Vagina (tissue), 2 donors: ENCODE results near the gene MOB3A. TPM values are rescaled to one million over a fixed set of nuclear protein-coding genes. Genes with fewer than 3 reads are reported as not detected.
A peak's percentile ranks its signal among the peaks of the same experiment; 100 is the strongest.

Source experiments
- DNase-seq, 2 donors: peaks; one replicate each; pipeline ENCODE4 v3.0.0-alpha.2; 2017; ENCODE audit errors: extremely low spot score in 2 of 2
- H3K27ac ChIP-seq: fragments of 200-600 bp; sonication (generic); one replicate; pipeline ENCODE4 v1.5.1; 2019
- H3K27me3 ChIP-seq: fragments of 200-600 bp; sonication (generic); one replicate; pipeline ENCODE4 v1.5.1; 2019
- H3K36me3 ChIP-seq, 2 donors: fragments of 200-600 bp; sonication (generic); one replicate each; pipeline ENCODE4 v1.5.1; 2017 to 2019
- H3K4me1 ChIP-seq: fragments of 200-600 bp; sonication (generic); one replicate; pipeline ENCODE4 v1.5.1; 2019
- H3K4me3 ChIP-seq, 2 donors: fragments of 200-600 bp; sonication (generic); 1 replicate in 1 of 2; 2 replicates in 1 of 2; pipeline ENCODE4 v1.5.1; 2016 to 2019
- H3K9me3 ChIP-seq: fragments of 200-600 bp; sonication (generic); one replicate; pipeline ENCODE4 v1.5.1; 2019
- CTCF ChIP-seq, 3 experiments: fragments of 450-650 bp in 2 of 3; fragments of 200-600 bp in 1 of 3; sonication (generic) in 1 of 3; IDR thresholded peaks; one replicate each; pipeline ENCODE4 v1.5.1; 2017 to 2019; ENCODE audit warnings: antibody characterized with exemption in 3 of 3, mild to moderate bottlenecking in 2 of 3, moderate library complexity in 2 of 3
- POLR2A ChIP-seq, 2 donors: fragments of 450-650 bp; IDR thresholded peaks; one replicate each; pipeline ENCODE4 v1.6.1; 2017; ENCODE audit warnings: antibody characterized with exemption in 2 of 2, mild to moderate bottlenecking in 2 of 2, moderate library complexity in 2 of 2
- POLR2AphosphoS5 ChIP-seq, 2 donors: sonication (generic); formaldehyde crosslinking; IDR thresholded peaks; one replicate each; pipeline ENCODE4 v1.9.0; 2017; ENCODE audit warnings: antibody characterized with exemption in 2 of 2, mild to moderate bottlenecking in 2 of 2, low read depth in 1 of 2; ENCODE audit not compliant: insufficient read depth in 1 of 2
- intact Hi-C: fragments of 100-400 bp; cut with DNase I; formaldehyde crosslinking; loops from one replicate; pipeline ENCODE4 v1.15.1; 2023
- total RNA-seq: library from RNA; depleted of rRNA; stranded (reverse); fragments of >200 nt; gene quantifications from one replicate; pipeline ENCODE4 v1.2.3, GENCODE V29; 2016

MOB3A gene
- total RNA-seq, 1 donor from 2014 or later = 50.6 TPM

GRCh38 chr19:2041683-2042484 lies 54.2 kb downstream of the MOB3A start:
- H3K4me3 ChIP-seq = peak overlapping the region; percentile 30 to 41
- H3K27ac ChIP-seq = peak overlapping the region; percentile 100
- TF ChIP-seq CTCF (IDR thresholded peaks at IDR 0.05) (no peak), POLR2AphosphoS5 (IDR thresholded peaks at IDR 0.05; ENCODE audit: insufficient read depth in 1 of 2, low read depth in 1 of 2) (peak in 1 of 2 donors; percentile 73)
- no peaks in the 10 kb centered on the region for H3K9me3 ChIP-seq
- no peaks in the 10 kb centered on the region for H3K27me3 ChIP-seq
- intact Hi-C loops = no loop called here
- H3K36me3 ChIP-seq = peaks cover 0 to 61% of the 10 kb centered on the region in 2 donors
- peaks cover 66% of the 10 kb centered on the region for H3K4me1 ChIP-seq
- peak; percentile 97 to 98 for DNase-seq

- intact Hi-C loops = no loop called here
- Histone ChIP-seq H3K9me3 (no peaks in the 10 kb centered on the region), H3K4me1 (peaks cover 61% of the 10 kb centered on the region), H3K27me3 (no peaks in the 10 kb centered on the region), H3K36me3 (peaks cover 0 to 56% of the 10 kb centered on the region in 2 donors), H3K27ac (peak overlapping the region; percentile 100), H3K4me3 (peak overlapping the region in 1 of 2 donors; percentile 39)
- DNase-seq = no peak
- TF ChIP-seq CTCF (IDR thresholded peaks at IDR 0.05) (no peak), POLR2A (IDR thresholded peaks at IDR 0.05) (no peak), POLR2AphosphoS5 (IDR thresholded peaks at IDR 0.05; ENCODE audit: insufficient read depth in 1 of 2, low read depth in 1 of 2) (no peak)
Observed at GRCh38 chr19:2041433-2041682, 54.8 kb downstream of the MOB3A start.

GRCh38 chr19:2040647-2041432 lies 55.3 kb downstream of the MOB3A start:
- Histone ChIP-seq H3K27ac (peak overlapping the region; percentile 100), H3K4me3 (no peak overlapping the region), H3K9me3 (peaks cover 2% of the 10 kb centered on the region), H3K36me3 (peaks cover 0 to 51% of the 10 kb centered on the region in 2 donors), H3K27me3 (no peaks in the 10 kb centered on the region), H3K4me1 (peaks cover 56% of the 10 kb centered on the region)
- DNase-seq = no peak
- TF ChIP-seq POLR2A (IDR thresholded peaks at IDR 0.05) (no peak), CTCF (IDR thresholded peaks at IDR 0.05) (no peak), POLR2AphosphoS5 (IDR thresholded peaks at IDR 0.05; ENCODE audit: insufficient read depth in 1 of 2, low read depth in 1 of 2) (no peak)
- intact Hi-C loops = no loop called here

GRCh38 chr19:2039959-2040646 lies 56.0 kb downstream of the MOB3A start:
- no peak overlapping the region for H3K4me3 ChIP-seq
- DNase-seq = no peak
- H3K36me3 ChIP-seq = peaks cover 0 to 44% of the 10 kb centered on the region in 2 donors
- TF ChIP-seq CTCF (IDR thresholded peaks at IDR 0.05) (no peak), POLR2A (IDR thresholded peaks at IDR 0.05) (no peak), POLR2AphosphoS5 (IDR thresholded peaks at IDR 0.05; ENCODE audit: insufficient read depth in 1 of 2, low read depth in 1 of 2) (no peak)
- H3K27ac ChIP-seq = peak overlapping the region; percentile 100
- intact Hi-C loops = no loop called here
- H3K27me3 ChIP-seq = no peaks in the 10 kb centered on the region
- peaks cover 49% of the 10 kb centered on the region for H3K4me1 ChIP-seq
- H3K9me3 ChIP-seq = peaks cover 8% of the 10 kb centered on the region
